DOHH2 (cell line): ENCODE results near the gene CACNA2D2.

ENCODE experiments used
- EZH2phosphoT487 ChIP-seq: fragments of 200-600 bp; sonication (generic); IDR thresholded peaks from 2 replicates; pipeline ENCODE4 v1.6.1; 2017; ENCODE audit warnings: borderline replicate concordance, mild to moderate bottlenecking, antibody characterized with exemption, low read length, moderate library complexity, mixed read lengths
- TF ChIP-seq, protein P1 (sequence below): fragments of 200-600 bp; sonication (generic); IDR thresholded peaks from one replicate; pipeline ENCODE4 v1.5.1; 2014; ENCODE audit warnings: antibody characterized with exemption, mild to moderate bottlenecking, low read depth, low read length; ENCODE audit not compliant: poor library complexity, severe bottlenecking

DNA sequence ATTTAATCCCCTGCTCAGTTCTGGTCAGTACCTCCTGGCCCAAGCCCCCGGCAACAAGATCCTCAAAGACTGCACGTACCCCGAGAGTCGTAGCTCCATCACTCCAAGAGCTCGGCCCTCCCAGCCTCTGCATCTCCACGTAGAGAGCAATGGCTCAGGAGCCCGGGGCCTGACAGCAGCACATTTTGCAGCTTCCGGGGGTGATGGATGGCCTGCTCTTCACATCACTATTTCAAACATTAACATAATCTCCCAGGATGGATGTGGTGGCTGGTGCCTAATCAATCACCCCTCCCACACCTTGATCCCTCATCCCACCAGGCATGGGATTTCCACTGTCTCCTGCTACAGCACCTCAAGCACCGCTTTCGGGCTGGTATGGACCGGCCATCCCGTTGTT, 28.1 kb downstream of the CACNA2D2 start:
- TF ChIP-seq, protein P1, sequence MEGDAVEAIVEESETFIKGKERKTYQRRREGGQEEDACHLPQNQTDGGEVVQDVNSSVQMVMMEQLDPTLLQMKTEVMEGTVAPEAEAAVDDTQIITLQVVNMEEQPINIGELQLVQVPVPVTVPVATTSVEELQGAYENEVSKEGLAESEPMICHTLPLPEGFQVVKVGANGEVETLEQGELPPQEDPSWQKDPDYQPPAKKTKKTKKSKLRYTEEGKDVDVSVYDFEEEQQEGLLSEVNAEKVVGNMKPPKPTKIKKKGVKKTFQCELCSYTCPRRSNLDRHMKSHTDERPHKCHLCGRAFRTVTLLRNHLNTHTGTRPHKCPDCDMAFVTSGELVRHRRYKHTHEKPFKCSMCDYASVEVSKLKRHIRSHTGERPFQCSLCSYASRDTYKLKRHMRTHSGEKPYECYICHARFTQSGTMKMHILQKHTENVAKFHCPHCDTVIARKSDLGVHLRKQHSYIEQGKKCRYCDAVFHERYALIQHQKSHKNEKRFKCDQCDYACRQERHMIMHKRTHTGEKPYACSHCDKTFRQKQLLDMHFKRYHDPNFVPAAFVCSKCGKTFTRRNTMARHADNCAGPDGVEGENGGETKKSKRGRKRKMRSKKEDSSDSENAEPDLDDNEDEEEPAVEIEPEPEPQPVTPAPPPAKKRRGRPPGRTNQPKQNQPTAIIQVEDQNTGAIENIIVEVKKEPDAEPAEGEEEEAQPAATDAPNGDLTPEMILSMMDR: no peak
- no peak for TF ChIP-seq EZH2phosphoT487
